Glutamatergic neuron (in vitro differentiated cells): ENCODE data around the gene MED12L. TPM values are rescaled to one million over a fixed set of nuclear protein-coding genes. Genes with fewer than 3 reads are reported as not detected.

Experiments
- DNase-seq: peaks from one replicate; pipeline ENCODE4 v3.0.0; 2022
- H3K27ac Mint-ChIP-seq: one replicate; pipeline ENCODE4 v1.8.0; 2020; ENCODE audit warnings: mild to moderate bottlenecking, mixed read lengths, inconsistent platforms; ENCODE audit not compliant: unreplicated experiment
- H3K27me3 Mint-ChIP-seq: one replicate; pipeline ENCODE4 v1.8.0; 2020; ENCODE audit warnings: mild to moderate bottlenecking, moderate library complexity, mixed read lengths, inconsistent platforms; ENCODE audit not compliant: unreplicated experiment
- H3K36me3 Mint-ChIP-seq: one replicate; pipeline ENCODE4 v1.8.0; 2020; ENCODE audit warnings: mild to moderate bottlenecking, mixed read lengths, inconsistent platforms; ENCODE audit not compliant: unreplicated experiment
- H3K4me1 Mint-ChIP-seq: one replicate; pipeline ENCODE4 v1.8.0; 2020; ENCODE audit warnings: mild to moderate bottlenecking, low read depth, mixed read lengths, inconsistent platforms; ENCODE audit not compliant: unreplicated experiment
- H3K4me3 Mint-ChIP-seq: one replicate; pipeline ENCODE4 v1.8.0; 2020; ENCODE audit warnings: mild to moderate bottlenecking, mixed read lengths, inconsistent platforms; ENCODE audit not compliant: unreplicated experiment
- H3K9me3 Mint-ChIP-seq: one replicate; pipeline ENCODE4 v1.8.0; 2020; ENCODE audit warnings: mild to moderate bottlenecking, moderate library complexity, mixed read lengths, inconsistent platforms; ENCODE audit not compliant: unreplicated experiment
- total RNA-seq: library from RNA; stranded (reverse); fragmentation: NEBNext Ultra II Directional; extraction: Animal tissue kit (Norgen Biotek cat#: 25700); gene quantifications from one replicate; pipeline ENCODE4 v1.2.1, GENCODE V29; 2021; ENCODE audit not compliant: unreplicated experiment
- TF ChIP-seq, protein P1 (sequence below): fragments of 200-600 bp; sonication (generic); IDR thresholded peaks from one replicate; pipeline ENCODE4 v1.5.0; 2021; ENCODE audit not compliant: partially characterized antibody, unreplicated experiment

The MED12L gene
- total RNA-seq, 1 donor from 2014 or later: 7.8 TPM

DNA sequence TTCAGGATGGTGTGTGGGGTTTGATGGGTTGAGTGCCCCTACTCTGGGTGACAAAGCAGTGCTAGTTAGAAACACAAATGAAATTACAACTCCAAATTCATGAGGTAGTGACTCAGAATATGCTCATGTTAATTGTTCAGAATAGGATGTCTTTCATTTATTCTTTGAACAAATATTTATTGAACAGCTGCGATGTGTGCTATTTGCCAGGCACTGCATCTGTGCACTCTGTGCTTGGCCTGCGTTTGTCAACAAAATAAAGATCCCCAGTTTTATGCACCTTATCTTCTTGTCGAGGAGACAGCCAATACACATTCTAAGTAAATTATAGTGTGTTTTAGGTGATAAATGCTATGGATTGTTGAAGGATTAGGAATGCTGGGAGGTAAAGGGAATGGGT lies 27.3 kb downstream of the MED12L start:
- no peak overlapping the region for H3K4me3 Mint-ChIP-seq
- H3K27me3 Mint-ChIP-seq: no peaks in the 10 kb centered on the region
- peaks cover 2% of the 10 kb centered on the region for H3K4me1 Mint-ChIP-seq
- no peak for DNase-seq
- H3K9me3 Mint-ChIP-seq: no peaks in the 10 kb centered on the region
- no peaks in the 10 kb centered on the region for H3K36me3 Mint-ChIP-seq
- TF ChIP-seq, protein P1, sequence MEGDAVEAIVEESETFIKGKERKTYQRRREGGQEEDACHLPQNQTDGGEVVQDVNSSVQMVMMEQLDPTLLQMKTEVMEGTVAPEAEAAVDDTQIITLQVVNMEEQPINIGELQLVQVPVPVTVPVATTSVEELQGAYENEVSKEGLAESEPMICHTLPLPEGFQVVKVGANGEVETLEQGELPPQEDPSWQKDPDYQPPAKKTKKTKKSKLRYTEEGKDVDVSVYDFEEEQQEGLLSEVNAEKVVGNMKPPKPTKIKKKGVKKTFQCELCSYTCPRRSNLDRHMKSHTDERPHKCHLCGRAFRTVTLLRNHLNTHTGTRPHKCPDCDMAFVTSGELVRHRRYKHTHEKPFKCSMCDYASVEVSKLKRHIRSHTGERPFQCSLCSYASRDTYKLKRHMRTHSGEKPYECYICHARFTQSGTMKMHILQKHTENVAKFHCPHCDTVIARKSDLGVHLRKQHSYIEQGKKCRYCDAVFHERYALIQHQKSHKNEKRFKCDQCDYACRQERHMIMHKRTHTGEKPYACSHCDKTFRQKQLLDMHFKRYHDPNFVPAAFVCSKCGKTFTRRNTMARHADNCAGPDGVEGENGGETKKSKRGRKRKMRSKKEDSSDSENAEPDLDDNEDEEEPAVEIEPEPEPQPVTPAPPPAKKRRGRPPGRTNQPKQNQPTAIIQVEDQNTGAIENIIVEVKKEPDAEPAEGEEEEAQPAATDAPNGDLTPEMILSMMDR: no peak
- H3K27ac Mint-ChIP-seq: no peak overlapping the region

DNA sequence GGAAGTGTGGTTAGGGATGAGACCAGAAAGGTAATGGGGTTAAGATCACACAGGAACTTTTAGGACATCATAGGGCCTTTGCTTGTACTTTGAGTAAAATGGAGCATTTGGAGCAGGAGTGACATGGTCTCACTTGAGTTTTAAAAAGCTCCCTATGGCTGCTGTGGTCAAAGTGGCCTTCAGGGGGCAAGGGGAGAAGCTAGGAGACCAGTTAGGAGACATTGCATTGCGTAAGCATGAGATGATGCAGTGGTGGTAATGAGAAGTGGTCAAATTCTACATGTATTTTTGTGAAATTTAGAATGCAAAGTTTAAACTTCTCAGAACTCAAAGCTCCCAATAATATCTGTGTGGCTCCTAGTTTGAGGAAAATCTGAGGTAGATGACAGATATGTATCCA lies 27.9 kb downstream of the MED12L start:
- Mint-ChIP-seq H3K27me3 (no peaks in the 10 kb centered on the region), H3K27ac (no peak overlapping the region), H3K9me3 (no peaks in the 10 kb centered on the region), H3K4me3 (no peak overlapping the region), H3K36me3 (no peaks in the 10 kb centered on the region), H3K4me1 (no peaks in the 10 kb centered on the region)
- TF ChIP-seq, protein P1: no peak
- DNase-seq: no peak

DNA sequence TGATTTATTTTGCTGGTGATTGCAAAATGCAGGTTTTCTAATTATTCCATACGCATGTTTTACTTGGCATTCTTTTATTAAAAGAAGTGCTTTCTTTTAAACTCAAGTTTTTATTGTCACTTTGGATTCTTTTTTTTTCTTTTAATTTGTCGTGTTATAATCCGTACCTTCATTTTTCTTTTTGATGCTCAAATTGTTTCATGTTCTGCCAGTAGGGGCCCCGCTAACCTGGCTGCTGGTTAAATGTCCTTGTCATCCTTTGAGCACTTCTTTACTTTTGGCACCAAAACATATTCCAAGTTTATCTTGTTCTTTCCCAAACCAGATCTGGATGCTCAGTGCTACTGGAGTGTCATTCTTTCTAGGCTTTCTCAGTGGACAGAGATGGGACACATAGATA lies 31.6 kb downstream of the MED12L start:
- no peaks in the 10 kb centered on the region for H3K27me3 Mint-ChIP-seq
- no peaks in the 10 kb centered on the region for H3K4me1 Mint-ChIP-seq
- DNase-seq: no peak
- H3K36me3 Mint-ChIP-seq: no peaks in the 10 kb centered on the region
- TF ChIP-seq, protein P1: peak; percentile 28
- H3K27ac Mint-ChIP-seq: no peak overlapping the region
- no peaks in the 10 kb centered on the region for H3K9me3 Mint-ChIP-seq
- H3K4me3 Mint-ChIP-seq: no peak overlapping the region

DNA sequence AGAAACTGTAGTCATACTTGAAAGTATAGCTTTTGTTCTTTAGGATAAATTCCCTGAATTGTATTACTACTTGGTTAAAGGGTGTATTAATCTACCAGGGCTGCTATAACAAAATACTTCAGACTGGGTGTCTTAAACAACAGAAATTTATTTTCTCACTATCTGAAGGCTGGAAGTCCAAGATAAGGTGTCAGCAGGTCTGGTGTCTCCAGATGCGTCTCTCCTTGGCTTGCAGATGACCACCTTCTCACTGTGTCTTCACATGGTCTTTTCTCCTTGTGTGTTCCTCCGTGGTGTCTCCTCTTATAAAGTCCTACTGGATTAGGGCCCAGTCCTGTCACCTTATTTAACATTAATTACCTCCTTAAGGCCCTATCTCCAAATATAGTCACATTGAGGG lies 33.7 kb downstream of the MED12L start:
- Mint-ChIP-seq H3K4me1 (no peaks in the 10 kb centered on the region), H3K4me3 (no peak overlapping the region), H3K36me3 (no peaks in the 10 kb centered on the region), H3K27ac (no peak overlapping the region), H3K27me3 (no peaks in the 10 kb centered on the region), H3K9me3 (no peaks in the 10 kb centered on the region)
- DNase-seq: no peak
- TF ChIP-seq, protein P1: no peak

DNA sequence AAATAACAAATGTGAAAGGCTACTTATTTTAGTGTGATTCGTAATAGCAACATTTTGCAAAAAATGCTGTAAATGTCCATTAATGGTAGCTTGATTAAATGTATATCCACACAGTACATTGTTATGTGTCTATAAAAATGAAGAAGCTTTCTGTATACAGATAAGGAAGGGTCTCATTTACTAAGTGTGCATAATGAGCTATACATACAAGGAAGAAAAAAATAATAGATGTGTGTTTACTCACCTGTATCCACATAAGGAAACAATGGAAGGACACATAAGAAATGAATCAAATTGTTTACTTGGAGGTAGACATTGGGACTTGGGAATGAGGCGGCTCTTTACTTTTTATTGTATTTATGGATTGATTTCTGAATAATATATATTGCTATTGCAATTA lies 34.9 kb downstream of the MED12L start:
- TF ChIP-seq, protein P1: no peak
- Mint-ChIP-seq H3K9me3 (no peaks in the 10 kb centered on the region), H3K4me3 (no peak overlapping the region), H3K36me3 (no peaks in the 10 kb centered on the region), H3K27ac (no peak overlapping the region), H3K4me1 (no peaks in the 10 kb centered on the region), H3K27me3 (no peaks in the 10 kb centered on the region)
- no peak for DNase-seq
